Prostate gland (tissue), 2 donors: ENCODE data around the gene ATP1A3.

Experiments
- POLR2A ChIP-seq: fragments of 450-650 bp; IDR thresholded peaks from one replicate; pipeline ENCODE4 v1.6.1; 2016; ENCODE audit warnings: antibody characterized with exemption, mild to moderate bottlenecking
- POLR2AphosphoS5 ChIP-seq: sonication (generic); formaldehyde crosslinking; IDR thresholded peaks from one replicate; pipeline ENCODE4 v1.6.1; 2017; ENCODE audit warnings: antibody characterized with exemption
- TF ChIP-seq, protein P1 (sequence below), 4 experiments: fragments of 200-600 bp in 2 of 4; fragments of 450-650 bp in 2 of 4; sonication (generic) in 2 of 4; IDR thresholded peaks; 1 replicate in 3 of 4; 2 replicates in 1 of 4; pipeline ENCODE4 v1.5.1; 2016 to 2019; ENCODE audit warnings: antibody characterized with exemption in 4 of 4, mild to moderate bottlenecking in 2 of 4, moderate library complexity in 2 of 4

DNA sequence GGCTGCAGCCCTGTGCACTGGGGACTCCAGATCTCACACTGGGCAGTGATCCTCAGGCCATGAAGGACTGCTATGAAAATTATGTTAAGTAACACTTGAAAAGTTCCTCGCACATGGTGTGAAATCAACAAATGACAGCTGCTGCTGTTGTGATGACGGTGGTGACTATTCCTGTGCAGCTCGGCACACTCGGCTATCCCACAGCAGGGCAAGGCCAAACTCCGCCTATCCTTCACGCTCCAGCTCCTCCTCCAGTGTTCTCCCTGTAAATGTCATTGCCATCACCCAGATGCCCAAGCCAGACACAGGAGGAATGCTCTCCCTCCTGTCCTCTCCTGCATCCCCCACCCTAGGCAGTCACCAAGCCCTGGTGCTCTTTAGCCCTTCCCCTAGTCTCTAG, 44.6 kb upstream of the ATP1A3 start:
- TF ChIP-seq, protein P1, sequence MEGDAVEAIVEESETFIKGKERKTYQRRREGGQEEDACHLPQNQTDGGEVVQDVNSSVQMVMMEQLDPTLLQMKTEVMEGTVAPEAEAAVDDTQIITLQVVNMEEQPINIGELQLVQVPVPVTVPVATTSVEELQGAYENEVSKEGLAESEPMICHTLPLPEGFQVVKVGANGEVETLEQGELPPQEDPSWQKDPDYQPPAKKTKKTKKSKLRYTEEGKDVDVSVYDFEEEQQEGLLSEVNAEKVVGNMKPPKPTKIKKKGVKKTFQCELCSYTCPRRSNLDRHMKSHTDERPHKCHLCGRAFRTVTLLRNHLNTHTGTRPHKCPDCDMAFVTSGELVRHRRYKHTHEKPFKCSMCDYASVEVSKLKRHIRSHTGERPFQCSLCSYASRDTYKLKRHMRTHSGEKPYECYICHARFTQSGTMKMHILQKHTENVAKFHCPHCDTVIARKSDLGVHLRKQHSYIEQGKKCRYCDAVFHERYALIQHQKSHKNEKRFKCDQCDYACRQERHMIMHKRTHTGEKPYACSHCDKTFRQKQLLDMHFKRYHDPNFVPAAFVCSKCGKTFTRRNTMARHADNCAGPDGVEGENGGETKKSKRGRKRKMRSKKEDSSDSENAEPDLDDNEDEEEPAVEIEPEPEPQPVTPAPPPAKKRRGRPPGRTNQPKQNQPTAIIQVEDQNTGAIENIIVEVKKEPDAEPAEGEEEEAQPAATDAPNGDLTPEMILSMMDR (IDR thresholded peaks at IDR 0.05), result no peak
- TF ChIP-seq POLR2A, result no peak
- no peak for TF ChIP-seq POLR2AphosphoS5
